ENCODE results near the gene GOLGA1.

GOLGA1 gene

DNA sequence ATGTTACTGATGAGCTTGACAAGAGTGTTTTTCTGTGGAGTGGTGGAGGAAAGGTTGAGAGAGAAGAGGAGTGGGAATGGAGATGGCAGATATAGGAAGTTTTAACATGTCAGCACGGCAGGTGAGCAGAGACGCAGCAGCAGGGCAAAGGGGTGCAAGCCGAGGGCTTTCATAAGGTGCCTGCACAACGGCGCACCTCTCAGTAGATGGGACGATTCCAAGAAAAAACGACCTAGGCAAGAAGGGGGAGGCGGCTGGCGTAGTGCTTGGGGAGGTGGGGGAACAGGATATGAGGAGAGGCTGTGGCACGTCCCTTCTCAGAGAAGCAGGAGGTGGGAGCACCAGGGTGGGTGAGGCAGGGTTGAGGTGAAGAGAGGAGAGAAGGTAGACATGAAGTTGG lies 54.4 kb downstream of the GOLGA1 start:
- Histone ChIP-seq H3K9me3 (replicated peaks; ENCODE audit: insufficient read depth, low read length) (no peaks in the 10 kb centered on the region), H2AFZ (ENCODE audit: low read length) (no peak overlapping the region), H3K9me2 (replicated peaks; ENCODE audit: insufficient read depth, low read length) (no peaks in the 10 kb centered on the region), H3F3A (ENCODE audit: insufficient read depth, low read length) (no peaks in the 10 kb centered on the region), H3K27me3 (replicated peaks; ENCODE audit: insufficient read depth, low read length) (no peaks in the 10 kb centered on the region), H3K27ac (ENCODE audit: low read length) (no peak overlapping the region), H3K36me3 (replicated peaks; ENCODE audit: insufficient read depth, low read length) (no peaks in the 10 kb centered on the region; the same call in 1 of the 2 replicates), H3K4me1 (ENCODE audit: low read length) (no peaks in the 10 kb centered on the region), H3K9ac (ENCODE audit: low read length) (no peak overlapping the region), H4K20me1 (ENCODE audit: insufficient read depth, low read length) (no peaks in the 10 kb centered on the region), H3K4me2 (ENCODE audit: low read depth, low read length) (no peak overlapping the region), H3K79me2 (ENCODE audit: low read length) (no peaks in the 10 kb centered on the region), H3K4me3 (ENCODE audit: low read length) (no peak overlapping the region)
- TF ChIP-seq EZH2phosphoT487 (IDR thresholded peaks at IDR 0.05; ENCODE audit: low read length), result no peak
- no peak for TF ChIP-seq EZH2 (optimal IDR thresholded peaks at IDR 0.05; ENCODE audit: low read depth, low read length)
- TF ChIP-seq, protein P1, sequence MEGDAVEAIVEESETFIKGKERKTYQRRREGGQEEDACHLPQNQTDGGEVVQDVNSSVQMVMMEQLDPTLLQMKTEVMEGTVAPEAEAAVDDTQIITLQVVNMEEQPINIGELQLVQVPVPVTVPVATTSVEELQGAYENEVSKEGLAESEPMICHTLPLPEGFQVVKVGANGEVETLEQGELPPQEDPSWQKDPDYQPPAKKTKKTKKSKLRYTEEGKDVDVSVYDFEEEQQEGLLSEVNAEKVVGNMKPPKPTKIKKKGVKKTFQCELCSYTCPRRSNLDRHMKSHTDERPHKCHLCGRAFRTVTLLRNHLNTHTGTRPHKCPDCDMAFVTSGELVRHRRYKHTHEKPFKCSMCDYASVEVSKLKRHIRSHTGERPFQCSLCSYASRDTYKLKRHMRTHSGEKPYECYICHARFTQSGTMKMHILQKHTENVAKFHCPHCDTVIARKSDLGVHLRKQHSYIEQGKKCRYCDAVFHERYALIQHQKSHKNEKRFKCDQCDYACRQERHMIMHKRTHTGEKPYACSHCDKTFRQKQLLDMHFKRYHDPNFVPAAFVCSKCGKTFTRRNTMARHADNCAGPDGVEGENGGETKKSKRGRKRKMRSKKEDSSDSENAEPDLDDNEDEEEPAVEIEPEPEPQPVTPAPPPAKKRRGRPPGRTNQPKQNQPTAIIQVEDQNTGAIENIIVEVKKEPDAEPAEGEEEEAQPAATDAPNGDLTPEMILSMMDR (IDR thresholded peaks at IDR 0.05; ENCODE audit: low read length), result no peak
- no peak for DNase-seq

DNA sequence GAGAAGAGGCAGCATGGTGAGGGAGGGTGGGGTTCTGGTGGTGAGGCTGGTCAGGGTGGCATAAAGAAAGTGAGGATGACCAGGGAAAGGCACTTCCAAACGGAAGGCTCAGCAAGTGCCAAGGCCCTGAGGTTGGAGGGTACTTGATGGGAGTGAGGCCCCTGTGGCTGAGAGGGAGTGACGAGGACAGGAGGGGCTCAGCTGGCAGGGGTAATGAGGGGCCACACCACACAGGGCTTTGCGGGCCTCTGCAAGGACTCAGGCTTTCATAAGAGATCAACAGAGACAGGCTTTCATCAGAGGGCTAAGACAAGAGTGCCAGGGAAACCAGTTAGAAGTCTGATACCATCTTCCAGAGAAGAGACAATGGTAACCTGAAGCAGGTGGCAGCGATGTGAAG lies 55.3 kb downstream of the GOLGA1 start:
- no peak overlapping the region for H3K27ac ChIP-seq (ENCODE audit: low read length)
- DNase-seq, result no peak
- H4K20me1 ChIP-seq (ENCODE audit: insufficient read depth, low read length), result no peaks in the 10 kb centered on the region

DNA sequence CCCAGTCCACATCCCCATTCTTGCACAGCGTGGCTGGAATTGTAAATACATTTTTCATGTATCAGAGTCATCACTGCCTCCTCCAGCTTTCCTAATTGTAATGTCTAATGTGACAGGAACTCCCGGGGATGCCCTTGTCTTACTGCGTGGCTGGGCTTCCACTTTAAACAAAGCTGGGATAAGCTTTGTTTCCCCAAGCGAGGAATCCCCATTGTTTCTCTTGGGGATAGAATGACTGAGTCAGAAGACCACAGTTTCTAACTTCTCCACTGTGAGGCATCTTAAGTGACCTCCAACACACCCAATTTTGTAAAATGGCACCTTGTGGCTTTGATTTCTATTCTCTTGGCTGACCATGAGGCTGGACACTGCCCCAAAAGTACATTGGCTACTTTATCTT lies 56.5 kb downstream of the GOLGA1 start:
- Histone ChIP-seq H3K79me2 (ENCODE audit: low read length) (no peaks in the 10 kb centered on the region), H3K4me3 (ENCODE audit: low read length) (no peak overlapping the region), H3K36me3 (replicated peaks; ENCODE audit: insufficient read depth, low read length) (no peaks in the 10 kb centered on the region), H3K9ac (ENCODE audit: low read length) (no peak overlapping the region), H3K9me3 (replicated peaks; ENCODE audit: insufficient read depth, low read length) (no peaks in the 10 kb centered on the region), H3K27ac (ENCODE audit: low read length) (no peak overlapping the region), H4K20me1 (ENCODE audit: insufficient read depth, low read length) (no peaks in the 10 kb centered on the region), H3K9me2 (replicated peaks; ENCODE audit: insufficient read depth, low read length) (no peaks in the 10 kb centered on the region), H2AFZ (ENCODE audit: low read length) (no peak overlapping the region), H3K4me1 (ENCODE audit: low read length) (no peaks in the 10 kb centered on the region), H3K27me3 (replicated peaks; ENCODE audit: insufficient read depth, low read length) (no peaks in the 10 kb centered on the region), H3F3A (ENCODE audit: insufficient read depth, low read length) (peaks cover 5% of the 10 kb centered on the region), H3K4me2 (ENCODE audit: low read depth, low read length) (no peak overlapping the region)
- TF ChIP-seq EZH2 (optimal IDR thresholded peaks at IDR 0.05; ENCODE audit: low read depth, low read length) (no peak), EZH2phosphoT487 (IDR thresholded peaks at IDR 0.05; ENCODE audit: low read length) (no peak)
- TF ChIP-seq, protein P1 (IDR thresholded peaks at IDR 0.05; ENCODE audit: low read length), result no peak
- DNase-seq, result no peak

More for the DNA sequence above, 55.3 kb downstream of the GOLGA1 start:
- Histone ChIP-seq H3K4me3 (ENCODE audit: low read length) (no peak overlapping the region), H3K79me2 (ENCODE audit: low read length) (no peaks in the 10 kb centered on the region), H3K4me2 (ENCODE audit: low read depth, low read length) (no peak overlapping the region), H3K9ac (ENCODE audit: low read length) (no peak overlapping the region), H3K36me3 (replicated peaks; ENCODE audit: insufficient read depth, low read length) (no peaks in the 10 kb centered on the region; the same call in 1 of the 2 replicates), H3F3A (ENCODE audit: insufficient read depth, low read length) (no peaks in the 10 kb centered on the region), H3K4me1 (ENCODE audit: low read length) (no peaks in the 10 kb centered on the region), H2AFZ (ENCODE audit: low read length) (no peak overlapping the region), H3K27me3 (replicated peaks; ENCODE audit: insufficient read depth, low read length) (no peaks in the 10 kb centered on the region), H3K9me3 (replicated peaks; ENCODE audit: insufficient read depth, low read length) (no peaks in the 10 kb centered on the region), H3K9me2 (replicated peaks; ENCODE audit: insufficient read depth, low read length) (no peaks in the 10 kb centered on the region)
- TF ChIP-seq EZH2phosphoT487 (IDR thresholded peaks at IDR 0.05; ENCODE audit: low read length) (no peak), EZH2 (optimal IDR thresholded peaks at IDR 0.05; ENCODE audit: low read depth, low read length) (no peak)
- TF ChIP-seq, protein P1 (IDR thresholded peaks at IDR 0.05; ENCODE audit: low read length), result no peak
